GM12873 (cell line): ENCODE data around the gene FLNB.

Experiments
- TF ChIP-seq, protein P1 (sequence below): IDR thresholded peaks from 2 replicates; pipeline ENCODE4 v1.5.1; 2012; ENCODE audit warnings: low read depth, mild to moderate bottlenecking, moderate library complexity, low read length, control low read depth; ENCODE audit not compliant: insufficient read depth; ENCODE audit errors: missing control alignments

The FLNB gene

DNA sequence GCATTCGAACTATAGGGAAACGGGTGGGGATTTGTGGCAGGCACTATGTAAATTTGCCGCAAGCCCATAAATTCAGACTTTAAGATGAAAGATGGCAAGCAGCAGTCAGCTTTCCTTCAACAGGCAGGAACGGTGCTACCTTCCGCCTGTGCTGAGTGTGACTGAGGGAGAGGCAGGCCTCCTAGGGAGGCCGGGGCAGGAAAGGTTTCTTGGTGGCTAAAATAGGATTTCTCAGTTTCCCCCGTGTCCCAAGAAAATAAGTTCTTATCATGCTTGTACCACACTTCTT lies 12.5 kb downstream of the FLNB start:
- TF ChIP-seq, protein P1, sequence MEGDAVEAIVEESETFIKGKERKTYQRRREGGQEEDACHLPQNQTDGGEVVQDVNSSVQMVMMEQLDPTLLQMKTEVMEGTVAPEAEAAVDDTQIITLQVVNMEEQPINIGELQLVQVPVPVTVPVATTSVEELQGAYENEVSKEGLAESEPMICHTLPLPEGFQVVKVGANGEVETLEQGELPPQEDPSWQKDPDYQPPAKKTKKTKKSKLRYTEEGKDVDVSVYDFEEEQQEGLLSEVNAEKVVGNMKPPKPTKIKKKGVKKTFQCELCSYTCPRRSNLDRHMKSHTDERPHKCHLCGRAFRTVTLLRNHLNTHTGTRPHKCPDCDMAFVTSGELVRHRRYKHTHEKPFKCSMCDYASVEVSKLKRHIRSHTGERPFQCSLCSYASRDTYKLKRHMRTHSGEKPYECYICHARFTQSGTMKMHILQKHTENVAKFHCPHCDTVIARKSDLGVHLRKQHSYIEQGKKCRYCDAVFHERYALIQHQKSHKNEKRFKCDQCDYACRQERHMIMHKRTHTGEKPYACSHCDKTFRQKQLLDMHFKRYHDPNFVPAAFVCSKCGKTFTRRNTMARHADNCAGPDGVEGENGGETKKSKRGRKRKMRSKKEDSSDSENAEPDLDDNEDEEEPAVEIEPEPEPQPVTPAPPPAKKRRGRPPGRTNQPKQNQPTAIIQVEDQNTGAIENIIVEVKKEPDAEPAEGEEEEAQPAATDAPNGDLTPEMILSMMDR, result no peak

DNA sequence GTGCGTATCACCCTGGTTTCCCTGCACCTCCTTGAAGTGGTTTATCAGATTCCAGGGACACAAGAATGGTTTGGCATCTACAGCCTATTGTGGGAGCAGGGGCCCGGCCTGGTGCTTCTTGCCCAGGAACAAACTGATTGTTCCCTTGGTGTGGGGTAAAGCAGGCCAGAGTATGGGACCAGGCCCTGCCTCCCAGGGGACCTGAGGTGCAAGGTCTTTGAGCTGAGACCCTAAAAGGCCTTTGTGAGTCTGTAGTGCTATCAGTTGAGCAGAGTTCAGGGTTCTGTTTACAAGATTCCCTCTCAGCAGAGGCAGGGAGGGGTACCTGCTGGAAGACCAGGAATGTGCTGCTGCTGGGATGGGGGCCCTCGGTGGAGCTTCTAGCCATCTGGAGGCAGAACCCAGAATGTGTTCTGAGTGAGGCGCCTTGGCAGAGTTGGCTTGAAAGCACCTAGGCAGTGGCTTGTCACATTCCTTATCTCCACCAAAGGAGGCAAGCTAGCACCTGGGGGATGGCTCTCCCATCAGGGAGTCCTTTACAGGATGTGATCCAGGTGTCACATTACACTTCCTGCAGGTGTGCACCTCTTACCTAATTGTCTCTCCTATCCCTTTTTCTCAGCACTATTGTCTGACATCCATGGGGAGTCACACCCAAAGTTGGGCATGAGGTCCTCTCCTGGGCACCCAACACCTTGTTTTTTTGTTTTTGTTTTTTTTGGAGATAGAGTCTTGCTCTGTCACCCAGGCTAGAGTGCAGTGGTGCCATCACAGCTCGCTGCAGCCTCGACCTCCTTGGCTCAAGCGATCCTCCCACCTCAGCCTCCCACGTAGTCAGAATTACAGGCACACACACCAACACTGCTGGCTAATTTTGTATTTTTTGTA lies 13.1 kb downstream of the FLNB start:
- TF ChIP-seq, protein P1, result no peak

DNA sequence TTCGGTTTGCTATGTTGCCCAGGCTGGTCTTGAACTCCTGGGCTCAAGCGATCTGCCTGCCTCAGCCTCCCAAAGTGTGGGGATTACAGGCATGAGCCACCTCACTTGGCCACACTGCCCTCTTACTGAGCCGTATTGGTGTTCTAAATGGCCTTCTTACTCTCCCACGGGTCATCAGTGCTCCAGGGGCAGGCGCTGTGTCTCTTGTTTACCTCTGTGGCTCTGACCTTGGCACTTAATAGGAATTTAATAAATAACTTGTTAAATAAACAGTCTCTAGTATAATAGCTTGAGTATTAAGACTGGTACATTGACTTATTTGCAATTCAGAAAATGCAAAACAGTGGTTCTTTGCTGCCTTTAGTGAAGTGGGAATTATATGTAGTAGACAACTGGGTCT lies 13.7 kb downstream of the FLNB start:
- TF ChIP-seq, protein P1, result no peak

DNA sequence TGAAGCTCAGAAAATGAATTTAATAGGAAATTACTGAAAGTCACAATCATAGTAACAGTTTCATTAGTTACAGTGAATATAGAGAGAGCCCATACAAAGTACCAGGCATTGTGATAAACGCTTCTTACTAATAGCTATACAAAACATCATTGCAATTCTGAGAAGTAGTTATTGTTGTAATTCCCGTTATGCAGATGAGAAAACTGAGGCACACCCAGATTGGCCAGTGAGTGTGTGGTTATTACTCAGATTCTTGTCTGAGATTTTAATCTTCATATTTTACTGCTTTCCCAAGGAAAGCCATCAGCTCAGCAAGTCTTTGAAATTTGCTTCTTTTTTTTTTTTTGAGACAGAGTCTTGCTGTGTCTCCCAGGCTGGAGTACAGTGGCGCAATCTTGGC lies 14.3 kb downstream of the FLNB start:
- TF ChIP-seq, protein P1, result no peak

DNA sequence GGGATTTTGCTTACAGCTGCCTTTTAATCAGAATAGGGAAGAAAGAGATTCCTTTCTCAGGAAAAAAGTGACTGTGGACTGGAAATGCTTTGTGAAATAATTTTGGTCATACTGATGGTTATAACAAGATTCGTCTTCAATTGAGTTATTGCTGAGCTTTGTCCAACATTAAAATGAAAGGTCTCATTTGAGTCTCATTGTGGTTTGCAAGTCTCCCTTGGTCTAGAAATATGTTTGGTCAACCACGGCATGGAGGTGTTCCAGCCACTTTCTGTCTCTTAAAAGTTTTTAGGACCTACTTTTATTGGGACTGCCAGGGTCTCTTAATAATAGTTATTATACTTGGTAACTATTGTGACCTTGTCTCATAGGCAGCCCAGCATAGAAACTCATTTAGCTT lies 15.3 kb downstream of the FLNB start:
- TF ChIP-seq, protein P1, result no peak

DNA sequence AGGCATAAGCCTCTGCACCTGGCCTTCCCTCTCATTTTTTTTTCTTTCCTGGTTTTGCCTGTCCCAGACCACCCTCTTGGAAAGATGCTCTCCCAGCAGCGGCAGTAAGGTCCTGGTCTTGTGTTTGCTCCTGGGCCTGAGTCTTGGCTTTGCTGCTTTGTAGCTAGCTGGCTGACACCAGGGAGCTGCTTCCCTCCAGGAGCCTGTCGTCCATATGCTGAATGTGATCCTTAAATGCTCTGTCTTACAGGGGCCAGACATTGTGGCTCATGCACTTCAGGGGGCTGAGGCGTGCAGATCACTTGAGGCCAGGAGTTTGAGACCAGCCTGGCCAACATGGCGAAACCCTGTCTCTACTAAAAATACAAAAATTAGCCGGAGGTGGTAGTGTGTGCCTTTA lies 17.2 kb downstream of the FLNB start:
- TF ChIP-seq, protein P1, result no peak

DNA sequence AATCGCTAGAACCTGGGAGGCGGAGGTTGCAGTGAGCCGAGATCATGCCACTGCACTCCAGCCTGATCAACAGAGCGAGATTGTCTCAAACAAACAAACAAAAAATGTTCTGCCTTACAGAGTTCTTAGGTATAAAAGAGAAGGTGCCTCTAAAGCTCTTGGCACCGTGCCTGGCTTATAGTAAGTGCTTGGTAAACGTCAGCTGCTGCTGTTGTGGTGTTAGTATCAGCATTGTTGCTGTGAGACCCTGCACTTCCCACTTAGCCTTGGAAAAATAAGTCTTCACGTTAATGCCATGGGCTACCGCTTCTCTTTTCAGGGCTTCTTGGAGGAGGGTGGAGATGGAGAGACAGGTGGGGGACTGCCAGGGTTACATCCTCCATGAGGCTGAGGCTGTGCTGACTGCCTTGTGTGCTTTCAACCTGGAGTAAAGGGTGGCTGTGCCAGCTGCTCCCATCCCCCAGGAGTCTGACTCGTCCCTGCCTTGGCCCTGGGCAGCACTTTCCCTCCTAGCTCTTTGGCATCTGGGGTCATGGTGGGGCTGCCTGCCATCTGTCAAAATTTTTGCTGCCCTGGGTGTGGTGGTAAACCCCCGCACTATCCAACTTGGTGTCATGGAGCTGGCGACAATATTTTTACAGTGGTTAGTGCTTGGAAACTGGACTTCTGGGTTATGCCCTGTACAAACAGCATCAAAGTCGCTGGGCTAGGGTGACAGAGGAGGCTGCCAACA lies 17.8 kb downstream of the FLNB start:
- TF ChIP-seq, protein P1, result no peak
